ENCODE results near the gene HMGN4.

Gene HMGN4

GRCh38 chr6:26553635-26554446, 15.7 kb downstream of the HMGN4 start:
- FAIRE-seq, result peak; percentile 92

- no peak for FAIRE-seq
Observed at GRCh38 chr6:26554447-26554696, 16.2 kb downstream of the HMGN4 start.

- peak; percentile 86 for FAIRE-seq
Observed at GRCh38 chr6:26554697-26555504, 16.7 kb downstream of the HMGN4 start.

GRCh38 chr6:26555505-26556262, 17.5 kb downstream of the HMGN4 start:
- FAIRE-seq, result peak; percentile 19

GRCh38 chr6:26556263-26557070, 18.3 kb downstream of the HMGN4 start:
- peak; percentile 99 for FAIRE-seq

GRCh38 chr6:26561533-26562466, 23.6 kb downstream of the HMGN4 start:
- FAIRE-seq, result no peak

GRCh38 chr6:26563488-26563887, 25.3 kb downstream of the HMGN4 start:
- FAIRE-seq, result no peak

- FAIRE-seq, result peak; percentile 88
Observed at GRCh38 chr6:26568601-26569432, 30.7 kb downstream of the HMGN4 start.

GRCh38 chr6:26569433-26569764, 31.2 kb downstream of the HMGN4 start:
- FAIRE-seq, result no peak

- FAIRE-seq, result no peak
Observed at GRCh38 chr6:26570027-26570809, 32.1 kb downstream of the HMGN4 start.

GRCh38 chr6:26571592-26572296, 33.6 kb downstream of the HMGN4 start:
- FAIRE-seq, result peak; percentile 88

- peak; percentile 67 for FAIRE-seq
Observed at GRCh38 chr6:26575494-26575939, 37.4 kb downstream of the HMGN4 start.

- no peak for FAIRE-seq
Observed at GRCh38 chr6:26576407-26576843, 38.3 kb downstream of the HMGN4 start.

GRCh38 chr6:26576929-26577719, 39.0 kb downstream of the HMGN4 start:
- FAIRE-seq, result peak; percentile 31

GRCh38 chr6:26577720-26578072, 39.5 kb downstream of the HMGN4 start:
- FAIRE-seq, result no peak

GRCh38 chr6:26578279-26578678, 40.1 kb downstream of the HMGN4 start:
- no peak for FAIRE-seq

GRCh38 chr6:26578741-26579140, 40.6 kb downstream of the HMGN4 start:
- no peak for FAIRE-seq

Data from G401.6 (cell line).